Neural progenitor cell (in vitro differentiated cells): ENCODE measurements around the gene SPSB1. TPM values are rescaled to one million over a fixed set of nuclear protein-coding genes. Genes with fewer than 3 reads are reported as not detected.

Experiments used
- DNase-seq: peaks from one replicate; pipeline ENCODE4 v3.0.0-alpha.2; 2016; ENCODE audit warnings: low spot score
- H2AFZ ChIP-seq: fragments of 200-600 bp; sonication (generic); replicated peaks from 2 replicates; pipeline ENCODE4 v1.6.1; 2016; ENCODE audit warnings: antibody characterized with exemption
- H3F3A ChIP-seq: fragments of 200-600 bp; sonication (generic); 2 replicates; pipeline ENCODE4 v1.6.1; 2016; ENCODE audit warnings: antibody characterized with exemption, low read depth
- H3K27ac ChIP-seq: fragments of 200-600 bp; sonication (generic); 2 replicates; pipeline ENCODE4 v1.5.1; 2016; ENCODE audit warnings: mild to moderate bottlenecking
- H3K27me3 ChIP-seq: fragments of 200-600 bp; sonication (generic); 2 replicates; pipeline ENCODE4 v1.6.1; 2016; ENCODE audit warnings: mild to moderate bottlenecking, moderate library complexity
- H3K36me3 ChIP-seq: fragments of 200-600 bp; sonication (generic); 2 replicates; pipeline ENCODE4 v1.5.1; 2016
- H3K4me1 ChIP-seq: fragments of 200-600 bp; sonication (generic); 2 replicates; pipeline ENCODE4 v1.6.1; 2016; ENCODE audit warnings: mixed run types
- H3K4me2 ChIP-seq: fragments of 200-600 bp; sonication (generic); 2 replicates; pipeline ENCODE4 v1.6.1; 2016
- H3K4me3 ChIP-seq: fragments of 200-600 bp; sonication (generic); 2 replicates; pipeline ENCODE4 v1.5.1; 2016
- H3K79me2 ChIP-seq: fragments of 200-600 bp; sonication (generic); 2 replicates; pipeline ENCODE4 v1.6.1; 2016; ENCODE audit warnings: low read depth
- H3K9ac ChIP-seq: fragments of 200-600 bp; sonication (generic); 2 replicates; pipeline ENCODE4 v1.6.1; 2016
- H3K9me3 ChIP-seq: fragments of 200-600 bp; sonication (generic); 2 replicates; pipeline ENCODE4 v1.5.1; 2016; ENCODE audit warnings: low read depth
- H4K20me1 ChIP-seq: fragments of 200-600 bp; sonication (generic); 2 replicates; pipeline ENCODE4 v1.6.1; 2016; ENCODE audit warnings: low read depth
- H3K27ac Mint-ChIP-seq: 3 replicates; pipeline ENCODE4 v1.8.0; 2021; ENCODE audit warnings: mixed read lengths
- H3K27me3 Mint-ChIP-seq: 2 replicates; pipeline ENCODE4 v1.8.0; 2022; ENCODE audit warnings: low read depth, mild to moderate bottlenecking, inconsistent platforms, moderate library complexity, mixed read lengths; ENCODE audit not compliant: insufficient read depth
- H3K36me3 Mint-ChIP-seq: 3 replicates; pipeline ENCODE4 v1.8.0; 2021; ENCODE audit warnings: mixed read lengths
- H3K4me1 Mint-ChIP-seq: 3 replicates; pipeline ENCODE4 v1.8.0; 2021; ENCODE audit warnings: mixed read lengths
- H3K4me3 Mint-ChIP-seq: 3 replicates; pipeline ENCODE4 v1.8.0; 2021; ENCODE audit warnings: mild to moderate bottlenecking, moderate library complexity, mixed read lengths
- H3K9me3 Mint-ChIP-seq: 3 replicates; pipeline ENCODE4 v1.8.0; 2020; ENCODE audit warnings: mixed read lengths
- EZH2 ChIP-seq: fragments of 200-600 bp; sonication (generic); IDR thresholded peaks from 2 replicates; pipeline ENCODE4 v1.6.1; 2017; ENCODE audit warnings: antibody characterized with exemption, mild to moderate bottlenecking, moderate library complexity
- EZH2phosphoT487 ChIP-seq: fragments of 200-600 bp; sonication (generic); IDR thresholded peaks from 2 replicates; pipeline ENCODE4 v1.6.1; 2017; ENCODE audit warnings: antibody characterized with exemption
- total RNA-seq: library from RNA; depleted of rRNA; stranded (reverse); fragments of >200 nt; gene quantifications from 2 replicates; pipeline ENCODE4 v1.2.3, GENCODE V29; 2015; ENCODE audit warnings: low replicate concordance
- TF ChIP-seq, protein P1 (sequence below): fragments of 200-600 bp; sonication (generic); IDR thresholded peaks from 2 replicates; pipeline ENCODE4 v1.5.1; 2017; ENCODE audit warnings: antibody characterized with exemption, mild to moderate bottlenecking

The SPSB1 gene
- total RNA-seq = 2.8 and 7.1 TPM in 2 replicates

DNA sequence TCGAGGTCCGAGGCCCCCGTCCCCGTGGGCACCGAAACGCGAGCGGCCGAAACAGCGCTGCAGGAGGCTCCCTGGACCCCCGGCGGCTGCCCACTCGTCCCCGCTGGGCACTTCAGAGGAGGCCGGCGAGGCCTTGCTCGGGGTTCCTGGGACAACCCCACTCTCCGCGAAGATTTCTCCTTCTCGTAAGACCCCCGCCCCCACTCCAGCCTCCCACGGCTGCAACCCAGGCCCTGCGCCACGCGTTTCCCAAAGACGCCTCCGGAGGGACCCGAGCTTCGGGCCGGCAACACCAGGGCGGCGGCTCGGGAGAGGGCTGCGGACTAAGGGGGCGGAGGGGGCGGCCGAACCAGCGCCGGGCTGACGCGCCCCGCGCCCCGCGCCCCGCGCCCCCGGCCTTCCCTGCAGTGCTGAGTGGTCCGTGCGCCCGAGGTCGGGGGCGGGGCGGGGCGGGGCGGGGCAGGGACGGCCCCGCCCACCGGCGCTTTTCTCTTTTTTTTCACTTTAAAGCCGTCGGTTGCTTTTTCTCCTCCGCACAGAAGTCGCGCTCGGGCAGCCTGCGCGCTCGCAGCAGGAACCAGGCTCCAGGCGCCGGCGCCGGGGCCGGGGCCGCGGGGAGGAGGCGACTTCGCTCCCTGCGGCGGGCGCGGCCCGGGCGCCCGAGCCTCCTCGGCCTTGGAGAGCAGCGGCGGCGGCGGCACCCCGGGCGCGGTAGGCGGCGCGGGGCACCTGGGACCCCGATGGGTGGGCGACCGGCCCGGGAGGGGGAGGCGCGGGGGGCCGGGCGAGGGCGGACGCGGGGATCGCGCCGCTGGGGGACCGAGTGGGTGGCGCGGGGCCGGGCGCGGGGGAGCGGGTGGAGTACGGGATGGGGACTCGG is at the start of gene SPSB1:
Gene SPSB1 (plus strand): TSS at position 534 of the 880 bp plus-strand sequence. CDS start 62,998 bp downstream, outside the sequence.
- no peak within 1 kb of the TSS for H3K27ac ChIP-seq
- no peaks in the 10 kb centered on the region for H3K36me3 ChIP-seq

GRCh38 chr1:9243066-9243739 is 49.5 kb upstream of the SPSB1 start:
- Mint-ChIP-seq H3K4me3 (peak overlapping the region; percentile 27), H3K9me3 (no peaks in the 10 kb centered on the region), H3K4me1 (peaks cover 27% of the 10 kb centered on the region), H3K36me3 (peaks cover 14% of the 10 kb centered on the region), H3K27me3 (peaks cover 7% of the 10 kb centered on the region), H3K27ac (no peak overlapping the region)
- no peak for DNase-seq
- Histone ChIP-seq H3K4me2 (no peak overlapping the region), H3F3A (peaks cover 7% of the 10 kb centered on the region), H3K27me3 (no peaks in the 10 kb centered on the region), H3K9me3 (no peaks in the 10 kb centered on the region), H3K4me3 (no peak overlapping the region), H2AFZ (no peak overlapping the region), H3K27ac (no peak overlapping the region), H3K9ac (no peak overlapping the region), H3K4me1 (peaks cover 7% of the 10 kb centered on the region), H3K79me2 (no peaks in the 10 kb centered on the region), H3K36me3 (no peaks in the 10 kb centered on the region), H4K20me1 (peaks cover 4% of the 10 kb centered on the region)
- TF ChIP-seq EZH2 (no peak), EZH2phosphoT487 (no peak)
- TF ChIP-seq, protein P1, sequence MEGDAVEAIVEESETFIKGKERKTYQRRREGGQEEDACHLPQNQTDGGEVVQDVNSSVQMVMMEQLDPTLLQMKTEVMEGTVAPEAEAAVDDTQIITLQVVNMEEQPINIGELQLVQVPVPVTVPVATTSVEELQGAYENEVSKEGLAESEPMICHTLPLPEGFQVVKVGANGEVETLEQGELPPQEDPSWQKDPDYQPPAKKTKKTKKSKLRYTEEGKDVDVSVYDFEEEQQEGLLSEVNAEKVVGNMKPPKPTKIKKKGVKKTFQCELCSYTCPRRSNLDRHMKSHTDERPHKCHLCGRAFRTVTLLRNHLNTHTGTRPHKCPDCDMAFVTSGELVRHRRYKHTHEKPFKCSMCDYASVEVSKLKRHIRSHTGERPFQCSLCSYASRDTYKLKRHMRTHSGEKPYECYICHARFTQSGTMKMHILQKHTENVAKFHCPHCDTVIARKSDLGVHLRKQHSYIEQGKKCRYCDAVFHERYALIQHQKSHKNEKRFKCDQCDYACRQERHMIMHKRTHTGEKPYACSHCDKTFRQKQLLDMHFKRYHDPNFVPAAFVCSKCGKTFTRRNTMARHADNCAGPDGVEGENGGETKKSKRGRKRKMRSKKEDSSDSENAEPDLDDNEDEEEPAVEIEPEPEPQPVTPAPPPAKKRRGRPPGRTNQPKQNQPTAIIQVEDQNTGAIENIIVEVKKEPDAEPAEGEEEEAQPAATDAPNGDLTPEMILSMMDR = no peak

More for the DNA sequence above, at the start of gene SPSB1:
- Histone ChIP-seq H3K4me3 (peak within 1 kb of the TSS; percentile 73), H3K27me3 (peaks cover 28% of the 10 kb centered on the region), H2AFZ (peak within 1 kb of the TSS; percentile 82), H3F3A (peaks cover 20% of the 10 kb centered on the region), H3K4me1 (peaks cover 4% of the 10 kb centered on the region), H3K9me3 (peaks cover 6% of the 10 kb centered on the region), H3K9ac (peak within 1 kb of the TSS; percentile 23), H3K79me2 (no peaks in the 10 kb centered on the region), H3K4me2 (peak within 1 kb of the TSS; percentile 92), H4K20me1 (peaks cover 5% of the 10 kb centered on the region)
- TF ChIP-seq EZH2phosphoT487 (no peak), EZH2 (no peak)
- TF ChIP-seq, protein P1 = no peak
- Mint-ChIP-seq H3K9me3 (peaks cover 11% of the 10 kb centered on the region), H3K36me3 (peaks cover 2% of the 10 kb centered on the region), H3K4me1 (peaks cover 19% of the 10 kb centered on the region), H3K27me3 (peaks cover 19% of the 10 kb centered on the region), H3K4me3 (peak within 1 kb of the TSS; percentile 83), H3K27ac (peak within 1 kb of the TSS; percentile 76)
- peak; percentile 88 for DNase-seq

DNA sequence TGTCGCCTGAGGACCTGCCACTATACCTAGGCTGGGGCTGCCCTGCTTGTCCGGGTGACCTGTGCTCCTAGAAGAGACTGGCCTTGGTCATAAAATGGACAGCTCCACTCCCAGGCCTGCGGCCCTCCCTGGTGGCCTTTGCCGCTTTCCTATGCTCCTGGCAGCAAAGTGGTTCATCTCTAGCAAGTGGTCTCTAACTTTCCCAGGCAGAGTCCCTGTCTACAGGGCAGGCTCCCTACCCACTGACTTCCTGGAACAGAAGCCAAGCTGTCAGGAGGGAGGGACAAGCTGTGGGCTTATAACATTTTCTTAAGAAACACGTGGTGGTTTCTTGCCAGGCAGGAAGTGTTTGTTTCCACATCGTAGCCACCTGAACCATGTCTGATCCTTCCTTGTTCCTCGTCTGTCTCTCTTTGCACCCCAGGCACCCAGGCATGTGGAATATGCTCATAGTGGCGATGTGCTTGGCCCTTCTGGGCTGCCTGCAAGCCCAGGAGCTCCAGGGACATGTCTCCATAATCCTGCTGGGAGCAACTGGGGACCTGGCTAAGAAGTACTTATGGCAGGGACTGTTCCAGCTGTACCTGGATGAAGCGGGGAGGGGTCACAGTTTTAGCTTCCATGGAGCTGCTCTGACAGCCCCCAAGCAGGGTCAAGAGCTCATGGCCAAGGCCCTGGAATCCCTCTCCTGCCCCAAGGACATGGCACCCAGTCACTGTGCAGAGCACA is 48.0 kb upstream of the SPSB1 start:
- Histone ChIP-seq H3K27ac (no peak overlapping the region), H3F3A (peaks cover 8% of the 10 kb centered on the region), H3K4me1 (peaks cover 14% of the 10 kb centered on the region), H4K20me1 (peaks cover 10% of the 10 kb centered on the region), H3K9ac (no peak overlapping the region), H3K79me2 (no peaks in the 10 kb centered on the region), H2AFZ (no peak overlapping the region), H3K4me3 (no peak overlapping the region), H3K4me2 (no peak overlapping the region), H3K36me3 (no peaks in the 10 kb centered on the region), H3K27me3 (no peaks in the 10 kb centered on the region), H3K9me3 (no peaks in the 10 kb centered on the region)
- Mint-ChIP-seq H3K36me3 (peaks cover 20% of the 10 kb centered on the region), H3K27ac (no peak overlapping the region), H3K27me3 (peaks cover 10% of the 10 kb centered on the region), H3K4me1 (peaks cover 26% of the 10 kb centered on the region), H3K9me3 (no peaks in the 10 kb centered on the region), H3K4me3 (no peak overlapping the region)
- no peak for TF ChIP-seq EZH2
- TF ChIP-seq, protein P1 = no peak
- no peak for DNase-seq
